ENCODE measurements around the gene OR10H4. TPM values are rescaled to one million over a fixed set of nuclear protein-coding genes. Genes with fewer than 3 reads are reported as not detected.

The OR10H4 gene
- total and polyA plus RNA-seq, 8 donors = not detected

GRCh38 chr19:15995536-15995935 is 46.7 kb downstream of the OR10H4 start:
- DNase-seq = no peak
- Histone ChIP-seq H3K27ac (no peak overlapping the region), H3K9me3 (peaks cover 0 to 4% of the 10 kb centered on the region in 2 donors), H3K27me3 (no peaks in the 10 kb centered on the region), H3K4me3 (no peak overlapping the region), H3K4me1 (no peaks in the 10 kb centered on the region), H3K36me3 (no peaks in the 10 kb centered on the region)
- intact Hi-C loops (cut with DNase I) = no loop called here
- TF ChIP-seq CTCF (IDR thresholded peaks at IDR 0.05) = no peak
- ATAC-seq = no peak

GRCh38 chr19:15998166-15998565 is 49.4 kb downstream of the OR10H4 start:
- Histone ChIP-seq H3K27ac (no peak overlapping the region), H3K9me3 (peaks cover 0 to 4% of the 10 kb centered on the region in 2 donors), H3K36me3 (no peaks in the 10 kb centered on the region), H3K4me1 (peaks cover 0 to 18% of the 10 kb centered on the region in 2 donors), H3K4me3 (no peak overlapping the region), H3K27me3 (no peaks in the 10 kb centered on the region)
- no peak for TF ChIP-seq CTCF (IDR thresholded peaks at IDR 0.05)
- DNase-seq = no peak
- no peak for ATAC-seq
- intact Hi-C loops (cut with DNase I) = no loop called here

Other genes starting within 250 kb of the OR10H4 start
- not detected for gene OR10H2, start 221.0 kb upstream of the OR10H4 start, total RNA-seq
- not detected for gene OR10H2, start 221.0 kb upstream of the OR10H4 start, polyA plus RNA-seq (ENCODE audit: insufficient read length in 6 of 6)
- gene OR10H3, start 211.0 kb upstream of the OR10H4 start, total RNA-seq = not detected
- gene OR10H3, start 211.0 kb upstream of the OR10H4 start, polyA plus RNA-seq (ENCODE audit: insufficient read length in 6 of 6) = not detected
- gene OR10H5, start 161.3 kb upstream of the OR10H4 start, total RNA-seq = not detected
- under 1 TPM; 0.09 to 0.15 (median 0.11) TPM for gene OR10H5, start 161.3 kb upstream of the OR10H4 start, polyA plus RNA-seq (ENCODE audit: insufficient read length in 6 of 6)
- gene OR10H1, start 133.3 kb upstream of the OR10H4 start, total RNA-seq = under 1 TPM in 1 of 2 donors, not detected in 1; 0.06 TPM
- gene OR10H1, start 133.3 kb upstream of the OR10H4 start, polyA plus RNA-seq (ENCODE audit: insufficient read length in 6 of 6) = under 1 TPM in 3 of 6 donors, not detected in 3; 0.04 to 0.11 (median 0.11) TPM
- gene CYP4F2, start 50.9 kb upstream of the OR10H4 start, total RNA-seq = not detected
- gene CYP4F2, start 50.9 kb upstream of the OR10H4 start, polyA plus RNA-seq (ENCODE audit: insufficient read length in 6 of 6) = under 1 TPM in 1 of 6 donors, not detected in 5; 0.34 TPM
- gene CYP4F11, start 14.5 kb upstream of the OR10H4 start, total RNA-seq = 1 to 10 TPM in 1 of 2 donors, not detected in 1; 2.3 TPM
- under 1 TPM in 1 of 6 donors, not detected in 5; 0.04 TPM for gene CYP4F11, start 14.5 kb upstream of the OR10H4 start, polyA plus RNA-seq (ENCODE audit: insufficient read length in 6 of 6)
- 100 to 1,000 TPM; 437 to 536 TPM for gene TPM4, start 127.5 kb downstream of the OR10H4 start, total RNA-seq
- gene TPM4, start 127.5 kb downstream of the OR10H4 start, polyA plus RNA-seq (ENCODE audit: insufficient read length in 6 of 6) = 100 to 1,000 TPM; 553 to 631 (median 558) TPM
- 10 to 100 TPM; 70.7 to 88.8 TPM for gene RAB8A, start 162.9 kb downstream of the OR10H4 start, total RNA-seq
- gene RAB8A, start 162.9 kb downstream of the OR10H4 start, polyA plus RNA-seq (ENCODE audit: insufficient read length in 6 of 6) = 100 to 1,000 TPM in 1 of 6 donors, 10 to 100 TPM in 5; 64.9 to 102 (median 73.0) TPM
- gene HSH2D, start 194.7 kb downstream of the OR10H4 start, total RNA-seq = 1 to 10 TPM; 7.1 to 8.5 TPM
- 1 to 10 TPM; 1.8 to 2.7 (median 2.1) TPM for gene HSH2D, start 194.7 kb downstream of the OR10H4 start, polyA plus RNA-seq (ENCODE audit: insufficient read length in 6 of 6)
- gene CIB3, start 224.5 kb downstream of the OR10H4 start, total RNA-seq = not detected
- not detected for gene CIB3, start 224.5 kb downstream of the OR10H4 start, polyA plus RNA-seq (ENCODE audit: insufficient read length in 6 of 6)
- gene FAM32A, start 236.4 kb downstream of the OR10H4 start, total RNA-seq = 10 to 100 TPM; 57.1 to 62.3 TPM
- 100 to 1,000 TPM in 4 of 6 donors, 10 to 100 TPM in 2; 94.4 to 109 (median 105) TPM for gene FAM32A, start 236.4 kb downstream of the OR10H4 start, polyA plus RNA-seq (ENCODE audit: insufficient read length in 6 of 6)
- 10 to 100 TPM; 72.1 to 73.9 TPM for gene AP1M1, start 248.9 kb downstream of the OR10H4 start, total RNA-seq
- 10 to 100 TPM; 51.2 to 62.7 (median 54.0) TPM for gene AP1M1, start 248.9 kb downstream of the OR10H4 start, polyA plus RNA-seq (ENCODE audit: insufficient read length in 6 of 6)

Data from left lung (tissue), 10 donors.